Measurements from ENCODE around the gene PRELP.

The PRELP gene

GRCh38 chr1:203453616-203454015 lies 22.0 kb upstream of the PRELP start:
- Histone ChIP-seq H3K4ac (ENCODE audit: low read length) (no peak overlapping the region), H3K27ac (replicated peaks; ENCODE audit: low read length) (no peak overlapping the region), H2BK12ac (ENCODE audit: low read length) (no peak overlapping the region), H4K91ac (ENCODE audit: low read depth, low read length, poor library complexity) (no peak overlapping the region), H2AFZ (ENCODE audit: low read length) (no peak overlapping the region), H2BK5ac (ENCODE audit: low read length) (no peak overlapping the region), H2AK5ac (ENCODE audit: low read depth, low read length) (no peak overlapping the region), H3K4me3 (ENCODE audit: low read length in 2 of 2) (no peak overlapping the region), H3K9ac (ENCODE audit: low read depth, low read length, poor library complexity) (no peak overlapping the region), H2BK15ac (ENCODE audit: low read length) (peak overlapping the region; percentile 8), H3K4me1 (ENCODE audit: control insufficient read depth in 2 of 2, insufficient read depth in 1 of 2, low read depth in 1 of 2, low read length in 2 of 2) (peaks cover 2 to 19% of the 10 kb centered on the region in 2 donors), H3K23ac (ENCODE audit: low read depth, low read length, poor library complexity) (no peak overlapping the region), H2BK120ac (ENCODE audit: low read depth, low read length) (no peak overlapping the region), H3K14ac (ENCODE audit: low read length) (no peak overlapping the region), H4K8ac (ENCODE audit: low read depth, low read length) (no peak overlapping the region), H3K36me3 (replicated peaks in 1 of 2; ENCODE audit: control insufficient read depth in 2 of 2, insufficient read depth in 2 of 2, low read length in 2 of 2) (no peaks in the 10 kb centered on the region), H3K79me1 (ENCODE audit: low read depth, low read length) (no peaks in the 10 kb centered on the region), H3K4me2 (ENCODE audit: insufficient read depth, low read length, poor library complexity, severe bottlenecking) (no peak overlapping the region), H3K9me3 (replicated peaks in 1 of 2; ENCODE audit: control insufficient read depth in 2 of 2, insufficient read depth in 1 of 2, low read depth in 1 of 2, low read length in 2 of 2) (no peaks in the 10 kb centered on the region), H3K18ac (ENCODE audit: low read length) (no peak overlapping the region), H3K27me3 (ENCODE audit: control insufficient read depth in 3 of 3, insufficient read depth in 3 of 3, low read depth in 1 of 3, low read length in 3 of 3) (peaks cover 0 to 50% (median 0%) of the 10 kb centered on the region in 3 experiments)
- WGBS, 2 donors (ENCODE audit: extremely low coverage in 2 of 2, insufficient read length in 2 of 2, insufficient replicate concordance in 1 of 2): no CpG with 5 or more reads among the region's 5 CpGs
- no peak for DNase-seq (ENCODE audit: low spot score)

GRCh38 chr1:203454986-203455471 lies 20.6 kb upstream of the PRELP start:
- Histone ChIP-seq H3K14ac (ENCODE audit: low read length) (peak overlapping the region; percentile 92), H3K36me3 (replicated peaks in 1 of 2; ENCODE audit: control insufficient read depth in 2 of 2, insufficient read depth in 2 of 2, low read length in 2 of 2) (no peaks in the 10 kb centered on the region), H4K91ac (ENCODE audit: low read depth, low read length, poor library complexity) (peak overlapping the region; percentile 93), H2AFZ (ENCODE audit: low read length) (no peak overlapping the region), H2BK120ac (ENCODE audit: low read depth, low read length) (peak overlapping the region; percentile 52), H3K18ac (ENCODE audit: low read length) (peak overlapping the region; percentile 91), H3K4me3 (ENCODE audit: low read length in 2 of 2) (no peak overlapping the region), H3K23ac (ENCODE audit: low read depth, low read length, poor library complexity) (peak overlapping the region; percentile 48), H3K4me2 (ENCODE audit: insufficient read depth, low read length, poor library complexity, severe bottlenecking) (no peak overlapping the region), H4K8ac (ENCODE audit: low read depth, low read length) (no peak overlapping the region), H3K4ac (ENCODE audit: low read length) (peak overlapping the region; percentile 45), H3K9me3 (replicated peaks in 1 of 2; ENCODE audit: control insufficient read depth in 2 of 2, insufficient read depth in 1 of 2, low read depth in 1 of 2, low read length in 2 of 2) (no peaks in the 10 kb centered on the region), H3K9ac (ENCODE audit: low read depth, low read length, poor library complexity) (peak overlapping the region; percentile 10), H2AK5ac (ENCODE audit: low read depth, low read length) (peak overlapping the region; percentile 87), H2BK15ac (ENCODE audit: low read length) (peak overlapping the region; percentile 95), H2BK12ac (ENCODE audit: low read length) (peak overlapping the region; percentile 73), H3K27me3 (ENCODE audit: control insufficient read depth in 3 of 3, insufficient read depth in 3 of 3, low read depth in 1 of 3, low read length in 3 of 3) (peaks cover 0 to 38% (median 0%) of the 10 kb centered on the region in 3 experiments), H3K79me1 (ENCODE audit: low read depth, low read length) (no peaks in the 10 kb centered on the region), H3K27ac (replicated peaks; ENCODE audit: low read length) (peak overlapping the region; percentile 46), H2BK5ac (ENCODE audit: low read length) (peak overlapping the region; percentile 0), H3K4me1 (ENCODE audit: control insufficient read depth in 2 of 2, insufficient read depth in 1 of 2, low read depth in 1 of 2, low read length in 2 of 2) (peaks cover 2 to 19% of the 10 kb centered on the region in 2 donors)
- no CpG with 5 or more reads among the region's 18 CpGs for WGBS, 2 donors (ENCODE audit: extremely low coverage in 2 of 2, insufficient read length in 2 of 2, insufficient replicate concordance in 1 of 2)
- DNase-seq (ENCODE audit: low spot score): no peak

GRCh38 chr1:203455706-203456105 lies 19.9 kb upstream of the PRELP start:
- Histone ChIP-seq H3K9me3 (replicated peaks in 1 of 2; ENCODE audit: control insufficient read depth in 2 of 2, insufficient read depth in 1 of 2, low read depth in 1 of 2, low read length in 2 of 2) (no peaks in the 10 kb centered on the region), H4K8ac (ENCODE audit: low read depth, low read length) (no peak overlapping the region), H3K4me3 (ENCODE audit: low read length in 2 of 2) (no peak overlapping the region), H3K27ac (replicated peaks; ENCODE audit: low read length) (peak overlapping the region; percentile 46), H3K4ac (ENCODE audit: low read length) (no peak overlapping the region), H2BK5ac (ENCODE audit: low read length) (no peak overlapping the region), H2BK12ac (ENCODE audit: low read length) (no peak overlapping the region), H3K79me1 (ENCODE audit: low read depth, low read length) (no peaks in the 10 kb centered on the region), H2AK5ac (ENCODE audit: low read depth, low read length) (no peak overlapping the region), H3K4me2 (ENCODE audit: insufficient read depth, low read length, poor library complexity, severe bottlenecking) (no peak overlapping the region), H3K27me3 (ENCODE audit: control insufficient read depth in 3 of 3, insufficient read depth in 3 of 3, low read depth in 1 of 3, low read length in 3 of 3) (peaks cover 0 to 35% (median 0%) of the 10 kb centered on the region in 3 experiments), H4K91ac (ENCODE audit: low read depth, low read length, poor library complexity) (no peak overlapping the region), H2BK15ac (ENCODE audit: low read length) (no peak overlapping the region), H3K14ac (ENCODE audit: low read length) (no peak overlapping the region), H3K4me1 (ENCODE audit: control insufficient read depth in 2 of 2, insufficient read depth in 1 of 2, low read depth in 1 of 2, low read length in 2 of 2) (peaks cover 2 to 16% of the 10 kb centered on the region in 2 donors), H3K23ac (ENCODE audit: low read depth, low read length, poor library complexity) (no peak overlapping the region), H2AFZ (ENCODE audit: low read length) (no peak overlapping the region), H3K36me3 (replicated peaks in 1 of 2; ENCODE audit: control insufficient read depth in 2 of 2, insufficient read depth in 2 of 2, low read length in 2 of 2) (no peaks in the 10 kb centered on the region), H3K18ac (ENCODE audit: low read length) (no peak overlapping the region), H3K9ac (ENCODE audit: low read depth, low read length, poor library complexity) (no peak overlapping the region), H2BK120ac (ENCODE audit: low read depth, low read length) (no peak overlapping the region)
- WGBS, 2 donors (ENCODE audit: extremely low coverage in 2 of 2, insufficient read length in 2 of 2, insufficient replicate concordance in 1 of 2): no CpG with 5 or more reads among the region's 3 CpGs
- DNase-seq (ENCODE audit: low spot score): no peak

GRCh38 chr1:203456577-203456976 lies 19.0 kb upstream of the PRELP start:
- Histone ChIP-seq H2BK15ac (ENCODE audit: low read length) (no peak overlapping the region), H3K4me2 (ENCODE audit: insufficient read depth, low read length, poor library complexity, severe bottlenecking) (no peak overlapping the region), H2BK12ac (ENCODE audit: low read length) (peak overlapping the region; percentile 28), H2BK120ac (ENCODE audit: low read depth, low read length) (no peak overlapping the region), H4K8ac (ENCODE audit: low read depth, low read length) (no peak overlapping the region), H3K4me1 (ENCODE audit: control insufficient read depth in 2 of 2, insufficient read depth in 1 of 2, low read depth in 1 of 2, low read length in 2 of 2) (peaks cover 2 to 16% of the 10 kb centered on the region in 2 donors), H3K36me3 (replicated peaks in 1 of 2; ENCODE audit: control insufficient read depth in 2 of 2, insufficient read depth in 2 of 2, low read length in 2 of 2) (no peaks in the 10 kb centered on the region), H4K91ac (ENCODE audit: low read depth, low read length, poor library complexity) (no peak overlapping the region), H3K18ac (ENCODE audit: low read length) (no peak overlapping the region), H3K4ac (ENCODE audit: low read length) (no peak overlapping the region), H3K79me1 (ENCODE audit: low read depth, low read length) (no peaks in the 10 kb centered on the region), H2AFZ (ENCODE audit: low read length) (no peak overlapping the region), H3K27ac (replicated peaks; ENCODE audit: low read length) (peak overlapping the region; percentile 60), H3K9ac (ENCODE audit: low read depth, low read length, poor library complexity) (no peak overlapping the region), H3K27me3 (ENCODE audit: control insufficient read depth in 3 of 3, insufficient read depth in 3 of 3, low read depth in 1 of 3, low read length in 3 of 3) (peaks cover 0 to 29% (median 0%) of the 10 kb centered on the region in 3 experiments), H3K23ac (ENCODE audit: low read depth, low read length, poor library complexity) (no peak overlapping the region), H3K14ac (ENCODE audit: low read length) (no peak overlapping the region), H2AK5ac (ENCODE audit: low read depth, low read length) (no peak overlapping the region), H3K9me3 (replicated peaks in 1 of 2; ENCODE audit: control insufficient read depth in 2 of 2, insufficient read depth in 1 of 2, low read depth in 1 of 2, low read length in 2 of 2) (no peaks in the 10 kb centered on the region), H3K4me3 (ENCODE audit: low read length in 2 of 2) (no peak overlapping the region), H2BK5ac (ENCODE audit: low read length) (no peak overlapping the region)
- DNase-seq (ENCODE audit: low spot score): no peak
- no CpG with 5 or more reads among the region's 4 CpGs for WGBS, 2 donors (ENCODE audit: extremely low coverage in 2 of 2, insufficient read length in 2 of 2, insufficient replicate concordance in 1 of 2)

Data from neuronal stem cell (in vitro differentiated cells).